CD8-positive, alpha-beta memory T cell (primary cell): ENCODE data around the gene GAL3ST2. TPM values are rescaled to one million over a fixed set of nuclear protein-coding genes. Genes with fewer than 3 reads are reported as not detected.

Experiments
- CTCF ChIA-PET: fragments of 350-600 bp; sonication (Branson Sonifier 250); formaldehyde crosslinking; loops from one replicate; lab custom pipeline; 2021; ENCODE audit warnings: antibody characterized with exemption; lab: Charles Lee
- POLR2A ChIA-PET: fragments of 350-600 bp; sonication (Branson Sonifier 250); formaldehyde crosslinking; loops from one replicate; lab custom pipeline; 2021; ENCODE audit warnings: antibody characterized with exemption; lab: Charles Lee
- DNase-seq, 5 donors: peaks; one replicate each; pipeline versions ENCODE4 v3.0.0 to v3.0.0-alpha.2; 2020 to 2022; ENCODE audit warnings: mixed read lengths in 1 of 5
- H3K27ac ChIP-seq: one replicate; pipeline ENCODE4 v1.7.0; 2013; ENCODE audit warnings: low read depth, mild to moderate bottlenecking, low read length, moderate library complexity
- H3K27me3 ChIP-seq: 2 replicates; pipeline ENCODE4 v1.7.0; 2013; ENCODE audit warnings: low read length, mild to moderate bottlenecking; ENCODE audit not compliant: insufficient read depth, poor library complexity, severe bottlenecking
- H3K36me3 ChIP-seq: 2 replicates; pipeline ENCODE4 v1.7.0; 2013; ENCODE audit warnings: mild to moderate bottlenecking, low read length, moderate library complexity; ENCODE audit not compliant: insufficient read depth
- H3K4me1 ChIP-seq: 2 replicates; pipeline ENCODE4 v1.7.0; 2013; ENCODE audit warnings: mild to moderate bottlenecking, low read length, moderate library complexity; ENCODE audit not compliant: insufficient read depth
- H3K4me3 ChIP-seq: 2 replicates; pipeline ENCODE4 v1.7.0; 2013; ENCODE audit warnings: mild to moderate bottlenecking, low read length
- H3K9me3 ChIP-seq: 2 replicates; pipeline ENCODE4 v1.7.0; 2013; ENCODE audit warnings: mild to moderate bottlenecking, low read length
- H3K27ac Mint-ChIP-seq, 8 donors: one replicate each; pipeline ENCODE4 v1.8.0; 2020 to 2021; ENCODE audit warnings: mixed read lengths in 8 of 8, mild to moderate bottlenecking in 6 of 8, inconsistent platforms in 3 of 8, moderate library complexity in 3 of 8
- H3K27me3 Mint-ChIP-seq, 2 donors: one replicate each; pipeline ENCODE4 v1.8.0; 2020 to 2021; ENCODE audit warnings: mixed read lengths in 2 of 2, mild to moderate bottlenecking in 1 of 2, moderate library complexity in 1 of 2
- H3K36me3 Mint-ChIP-seq, 3 donors: one replicate each; pipeline ENCODE4 v1.8.0; 2020 to 2021; ENCODE audit warnings: mixed read lengths in 3 of 3, inconsistent platforms in 1 of 3, mild to moderate bottlenecking in 1 of 3
- H3K4me1 Mint-ChIP-seq, 3 donors: one replicate each; pipeline ENCODE4 v1.8.0; 2020 to 2021; ENCODE audit warnings: mixed read lengths in 3 of 3, inconsistent platforms in 1 of 3, mild to moderate bottlenecking in 1 of 3
- H3K4me3 Mint-ChIP-seq, 7 donors: one replicate each; pipeline ENCODE4 v1.8.0; 2020 to 2021; ENCODE audit warnings: mixed read lengths in 7 of 7, mild to moderate bottlenecking in 6 of 7, moderate library complexity in 4 of 7, inconsistent platforms in 2 of 7
- H3K9me3 Mint-ChIP-seq, 5 donors: one replicate each; pipeline ENCODE4 v1.8.0; 2020 to 2022; ENCODE audit warnings: mixed read lengths in 5 of 5, mild to moderate bottlenecking in 3 of 5, moderate library complexity in 2 of 5, inconsistent platforms in 1 of 5
- polyA plus RNA-seq: library from polyadenylated mRNA; unstranded; fragments of 300-500 nt; fragmentation: Illumina TruSeq; gene quantifications from one replicate; pipeline ENCODE4 v1.2.3, GENCODE V29; 2021
- total RNA-seq, 2 experiments: library from RNA; stranded (reverse); gene quantifications; one replicate each; pipeline ENCODE4 v1.2.3, GENCODE V29; 2021

Gene GAL3ST2
- total and polyA plus RNA-seq, 3 experiments from 2014 or later = 0.16 TPM; not detected in 2

- no peaks in the 10 kb centered on the region for H3K9me3 ChIP-seq
- no peak for DNase-seq
- H3K27me3 Mint-ChIP-seq = no peaks in the 10 kb centered on the region
- no peaks in the 10 kb centered on the region for H3K36me3 ChIP-seq
- no peak overlapping the region for H3K4me3 ChIP-seq
- peaks cover 2 to 13% (median 11%) of the 10 kb centered on the region in 3 donors for H3K4me1 Mint-ChIP-seq
- no peaks in the 10 kb centered on the region for H3K9me3 Mint-ChIP-seq
- peak overlapping the region in 5 of 8 donors; percentile 14 to 51 (median 46) for H3K27ac Mint-ChIP-seq
- no peaks in the 10 kb centered on the region for H3K36me3 Mint-ChIP-seq
- H3K4me1 ChIP-seq = peaks cover 10% of the 10 kb centered on the region
- H3K27ac ChIP-seq = no peak overlapping the region
- CTCF ChIA-PET = no interaction called here
- POLR2A ChIA-PET = no interaction called here
- no peaks in the 10 kb centered on the region for H3K27me3 ChIP-seq
- H3K4me3 Mint-ChIP-seq = peak overlapping the region in 2 of 7 donors; percentile 1 to 3
These were observed 31.6 kb downstream of the GAL3ST2 start for GRCh38 chr2:241808051-241808720.

DNA sequence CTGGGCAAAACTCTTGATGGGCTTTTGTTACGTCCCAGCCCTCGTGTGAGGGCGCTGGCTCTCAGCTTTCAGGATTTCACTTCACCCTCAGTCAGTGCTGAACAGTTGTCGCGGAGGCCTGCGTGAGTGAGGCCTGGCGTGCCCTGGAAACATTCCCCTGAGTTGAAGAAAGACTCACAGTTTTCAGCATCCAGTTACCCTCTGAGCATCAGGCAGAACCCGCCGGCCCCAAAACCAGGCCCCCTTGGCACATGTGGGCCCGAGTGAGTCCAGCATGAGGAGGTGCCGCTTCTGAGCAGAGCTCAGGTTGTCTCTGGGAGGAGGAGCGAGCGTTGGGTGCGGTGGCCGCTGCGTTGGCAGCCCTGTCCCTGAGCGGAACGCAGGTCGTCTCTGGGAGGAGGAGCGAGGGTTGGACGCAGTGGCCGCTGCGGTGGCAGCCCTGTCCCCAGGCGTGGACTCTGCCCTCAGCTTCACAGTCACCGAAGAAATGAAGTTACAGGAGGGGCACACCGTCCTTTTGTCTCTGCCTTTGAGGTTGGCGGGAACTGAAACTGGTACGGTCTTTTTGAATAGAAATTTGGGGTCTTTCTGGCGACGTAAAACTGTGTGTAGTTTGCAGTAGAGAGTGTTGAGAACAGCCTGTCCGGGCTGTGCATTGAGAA, 32.2 kb downstream of the GAL3ST2 start, which contains the start of gene NEU4:
Gene NEU4 (plus strand): TSS at position 473 of the 662 bp plus-strand sequence. CDS start 5,292 bp downstream, outside the sequence.
- CTCF ChIA-PET = no interaction called here
- H3K27ac Mint-ChIP-seq = peak within 1 kb of the TSS in 5 of 8 donors; percentile 46 to 85 (median 68)
- POLR2A ChIA-PET = no interaction called here

DNA sequence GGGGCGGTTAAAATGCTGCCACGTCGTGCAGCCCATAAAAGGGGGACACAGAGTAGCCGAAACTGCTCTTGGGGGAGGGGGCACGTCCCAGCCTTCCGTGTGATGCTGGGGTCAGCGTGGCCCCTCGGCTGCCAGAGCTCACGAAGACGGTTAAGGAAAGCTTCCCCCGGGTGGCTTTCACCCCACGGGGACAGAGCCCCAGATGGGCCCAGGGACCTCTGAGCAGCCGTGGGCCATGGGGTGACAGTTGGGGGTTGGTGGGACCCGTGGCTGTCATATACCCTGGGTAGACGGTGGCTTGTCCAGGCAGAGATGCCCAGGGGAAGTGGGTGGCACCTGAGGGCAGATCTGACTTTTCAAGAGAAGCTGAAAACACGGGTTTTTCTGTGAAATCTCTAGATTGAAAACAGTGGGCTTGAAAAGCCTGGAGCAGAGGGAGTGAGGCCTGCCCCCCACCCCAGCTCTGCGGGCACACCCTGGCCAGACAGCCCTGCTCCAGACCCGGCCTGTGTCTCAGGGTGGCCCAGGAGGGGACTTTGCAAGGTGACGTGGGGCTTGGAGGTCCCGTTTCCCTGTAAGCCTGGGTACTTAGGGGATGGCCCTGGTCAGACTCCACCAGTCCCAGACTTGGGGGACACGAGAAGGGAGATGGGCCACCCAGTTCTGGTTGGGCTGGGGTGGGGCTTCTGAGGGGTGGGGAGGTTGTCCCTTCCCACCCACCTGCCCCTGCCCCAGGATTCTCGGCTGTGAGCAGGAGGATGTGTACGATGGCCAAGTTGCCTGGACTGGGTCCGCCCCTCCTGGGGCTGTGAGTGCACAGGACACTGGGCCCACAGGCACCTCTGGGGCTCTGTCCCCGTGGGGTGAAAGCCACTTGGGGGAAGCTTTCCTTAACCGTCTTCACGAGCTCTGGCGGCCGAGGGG, 33.0 kb downstream of the GAL3ST2 start:
- Mint-ChIP-seq H3K27ac (peak overlapping the region in 4 of 8 donors; percentile 57 to 85 (median 68)), H3K36me3 (no peaks in the 10 kb centered on the region), H3K4me3 (no peak overlapping the region), H3K4me1 (peaks cover 0 to 8% (median 7%) of the 10 kb centered on the region in 3 donors), H3K27me3 (no peaks in the 10 kb centered on the region), H3K9me3 (no peaks in the 10 kb centered on the region)
- Histone ChIP-seq H3K27me3 (no peaks in the 10 kb centered on the region), H3K4me1 (peaks cover 3% of the 10 kb centered on the region), H3K4me3 (no peak overlapping the region), H3K9me3 (no peaks in the 10 kb centered on the region), H3K36me3 (no peaks in the 10 kb centered on the region), H3K27ac (no peak overlapping the region)
- ChIA-PET POLR2A (no interaction called here), CTCF (no interaction called here)
- DNase-seq = no peak

More for the DNA sequence above, 32.2 kb downstream of the GAL3ST2 start, which contains the start of gene NEU4:
- Histone ChIP-seq H3K27me3 (no peaks in the 10 kb centered on the region), H3K9me3 (no peaks in the 10 kb centered on the region), H3K4me3 (no peak within 1 kb of the TSS), H3K36me3 (no peaks in the 10 kb centered on the region), H3K4me1 (peaks cover 9% of the 10 kb centered on the region), H3K27ac (no peak within 1 kb of the TSS)
- Mint-ChIP-seq H3K4me3 (peak within 1 kb of the TSS in 2 of 7 donors; percentile 1 to 3), H3K4me1 (peaks cover 0 to 10% (median 9%) of the 10 kb centered on the region in 3 donors), H3K36me3 (no peaks in the 10 kb centered on the region), H3K9me3 (no peaks in the 10 kb centered on the region), H3K27me3 (no peaks in the 10 kb centered on the region)
- DNase-seq = no peak

DNA sequence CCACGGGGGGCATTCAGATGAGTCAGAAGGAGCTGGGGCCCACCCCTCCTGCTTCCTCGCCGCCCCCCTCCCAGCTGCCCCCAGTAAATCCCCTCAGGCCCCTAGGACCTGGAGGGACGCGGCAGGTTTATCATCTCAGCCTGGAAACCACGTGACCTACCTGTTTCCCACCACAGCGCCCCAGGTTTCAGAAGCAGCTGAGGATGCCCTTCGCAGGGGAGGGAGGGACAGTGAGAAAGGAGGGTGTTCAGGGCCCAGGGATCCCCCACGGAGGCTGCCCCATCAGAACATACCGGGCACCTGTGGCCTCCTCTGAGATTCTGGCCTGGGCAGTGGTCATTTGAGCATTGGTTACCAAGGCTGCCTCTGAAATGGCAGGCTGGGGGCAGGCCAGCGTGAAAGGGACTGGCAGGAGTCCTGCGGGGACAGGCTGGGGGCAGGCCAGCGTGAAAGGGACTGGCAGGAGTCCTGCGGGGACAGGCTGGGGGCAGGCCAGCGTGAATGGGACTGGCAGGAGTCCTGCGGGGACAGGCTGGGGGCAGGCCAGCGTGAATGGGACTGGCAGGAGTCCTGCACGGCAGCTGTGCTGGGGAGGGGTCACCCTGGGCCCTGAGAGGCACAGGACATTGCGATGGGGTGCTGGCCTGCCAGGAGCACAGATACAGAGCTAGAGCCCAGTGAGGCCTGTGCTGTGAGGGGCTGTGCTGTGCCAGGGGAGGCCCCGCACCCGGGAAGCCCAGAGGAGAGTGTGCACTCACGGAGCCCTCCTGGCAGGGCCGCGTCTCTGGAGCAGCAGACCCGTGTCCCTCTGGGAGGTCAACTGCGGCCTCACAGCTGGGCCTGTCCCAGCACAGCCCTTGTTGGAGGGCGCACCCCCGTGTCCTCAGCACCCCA, 33.9 kb downstream of the GAL3ST2 start:
- CTCF ChIA-PET = no interaction called here
- Histone ChIP-seq H3K27me3 (no peaks in the 10 kb centered on the region), H3K36me3 (no peaks in the 10 kb centered on the region), H3K4me1 (no peaks in the 10 kb centered on the region), H3K4me3 (no peak overlapping the region), H3K9me3 (no peaks in the 10 kb centered on the region), H3K27ac (no peak overlapping the region)
- no peaks in the 10 kb centered on the region for H3K36me3 Mint-ChIP-seq
- H3K27me3 Mint-ChIP-seq = peaks cover 0 to 3% of the 10 kb centered on the region in 2 donors
- peak in 1 of 5 donors; percentile 44 for DNase-seq
- H3K4me3 Mint-ChIP-seq = no peak overlapping the region
- H3K27ac Mint-ChIP-seq = no peak overlapping the region
- H3K4me1 Mint-ChIP-seq = peaks cover 2 to 4% (median 3%) of the 10 kb centered on the region in 3 donors
- POLR2A ChIA-PET = no interaction called here
- no peaks in the 10 kb centered on the region for H3K9me3 Mint-ChIP-seq

- CTCF ChIA-PET = no interaction called here
- DNase-seq = no peak
- Mint-ChIP-seq H3K36me3 (no peaks in the 10 kb centered on the region), H3K4me1 (peaks cover 2 to 4% (median 3%) of the 10 kb centered on the region in 3 donors), H3K9me3 (no peaks in the 10 kb centered on the region), H3K27me3 (peaks cover 0 to 3% of the 10 kb centered on the region in 2 donors), H3K27ac (peak overlapping the region in 1 of 8 donors; percentile 27), H3K4me3 (peak overlapping the region in 1 of 7 donors; percentile 45)
- H3K27ac ChIP-seq = no peak overlapping the region
- POLR2A ChIA-PET = no interaction called here
- H3K4me1 ChIP-seq = no peaks in the 10 kb centered on the region
- no peak overlapping the region for H3K4me3 ChIP-seq
- no peaks in the 10 kb centered on the region for H3K27me3 ChIP-seq
- no peaks in the 10 kb centered on the region for H3K36me3 ChIP-seq
- no peaks in the 10 kb centered on the region for H3K9me3 ChIP-seq
These were observed 34.8 kb downstream of the GAL3ST2 start for GRCh38 chr2:241811201-241811951.

GRCh38 chr2:241811952-241812729, 35.5 kb downstream of the GAL3ST2 start:
- peaks cover 2 to 8% (median 4%) of the 10 kb centered on the region in 3 donors for H3K4me1 Mint-ChIP-seq
- H3K27me3 Mint-ChIP-seq = peaks cover 0 to 3% of the 10 kb centered on the region in 2 donors
- H3K4me1 ChIP-seq = no peaks in the 10 kb centered on the region
- H3K27ac ChIP-seq = no peak overlapping the region
- no peaks in the 10 kb centered on the region for H3K9me3 Mint-ChIP-seq
- ChIA-PET CTCF (no interaction called here), POLR2A (no interaction called here)
- no peak overlapping the region for H3K4me3 Mint-ChIP-seq
- no peak overlapping the region for H3K4me3 ChIP-seq
- DNase-seq = no peak
- H3K27me3 ChIP-seq = no peaks in the 10 kb centered on the region
- H3K9me3 ChIP-seq = no peaks in the 10 kb centered on the region
- no peaks in the 10 kb centered on the region for H3K36me3 ChIP-seq
- no peak overlapping the region for H3K27ac Mint-ChIP-seq
- H3K36me3 Mint-ChIP-seq = no peaks in the 10 kb centered on the region
